Mammary epithelial cell (primary cell): ENCODE data around the gene UBE3D.

Source experiments
- CTCF ChIP-seq, 2 donors: IDR thresholded peaks in 1 of 2; conservative IDR thresholded peaks in 1 of 2; 2 replicates each; pipeline ENCODE4 v1.5.1; 2011 to 2012; ENCODE audit warnings: inconsistent platforms in 2 of 2, low read length in 2 of 2, mild to moderate bottlenecking in 2 of 2, control low read depth in 1 of 2, low read depth in 1 of 2; ENCODE audit not compliant: insufficient read depth in 1 of 2; ENCODE audit errors: extremely low read depth in 1 of 2
- EZH2 ChIP-seq: IDR thresholded peaks from 2 replicates; pipeline ENCODE4 v1.6.1; 2012; ENCODE audit warnings: low read length, inconsistent platforms, borderline replicate concordance

- TF ChIP-seq CTCF (conservative IDR thresholded peaks at IDR 0.05 in 1 of 2, IDR thresholded peaks at IDR 0.05 in 1 of 2; ENCODE audit: extremely low read depth in 1 of 2, insufficient read depth in 1 of 2, low read depth in 1 of 2, low read length in 2 of 2) (no peak), EZH2 (no peak)
Measured at GRCh38 chr6:82908661-82909060, 157.0 kb downstream of the UBE3D start.
